GM12801 (cell line): ENCODE data around the gene MAP3K21.

ENCODE experiments used
- TF ChIP-seq, protein P1 (sequence below): IDR thresholded peaks from one replicate; pipeline ENCODE4 v1.5.1; 2011; ENCODE audit warnings: control low read depth; ENCODE audit not compliant: insufficient read length; ENCODE audit errors: extremely low read depth

The MAP3K21 gene

GRCh38 chr1:233368789-233369130, 41.2 kb downstream of the MAP3K21 start:
- TF ChIP-seq, protein P1, sequence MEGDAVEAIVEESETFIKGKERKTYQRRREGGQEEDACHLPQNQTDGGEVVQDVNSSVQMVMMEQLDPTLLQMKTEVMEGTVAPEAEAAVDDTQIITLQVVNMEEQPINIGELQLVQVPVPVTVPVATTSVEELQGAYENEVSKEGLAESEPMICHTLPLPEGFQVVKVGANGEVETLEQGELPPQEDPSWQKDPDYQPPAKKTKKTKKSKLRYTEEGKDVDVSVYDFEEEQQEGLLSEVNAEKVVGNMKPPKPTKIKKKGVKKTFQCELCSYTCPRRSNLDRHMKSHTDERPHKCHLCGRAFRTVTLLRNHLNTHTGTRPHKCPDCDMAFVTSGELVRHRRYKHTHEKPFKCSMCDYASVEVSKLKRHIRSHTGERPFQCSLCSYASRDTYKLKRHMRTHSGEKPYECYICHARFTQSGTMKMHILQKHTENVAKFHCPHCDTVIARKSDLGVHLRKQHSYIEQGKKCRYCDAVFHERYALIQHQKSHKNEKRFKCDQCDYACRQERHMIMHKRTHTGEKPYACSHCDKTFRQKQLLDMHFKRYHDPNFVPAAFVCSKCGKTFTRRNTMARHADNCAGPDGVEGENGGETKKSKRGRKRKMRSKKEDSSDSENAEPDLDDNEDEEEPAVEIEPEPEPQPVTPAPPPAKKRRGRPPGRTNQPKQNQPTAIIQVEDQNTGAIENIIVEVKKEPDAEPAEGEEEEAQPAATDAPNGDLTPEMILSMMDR = no peak

GRCh38 chr1:233372218-233373120, 44.9 kb downstream of the MAP3K21 start:
- TF ChIP-seq, protein P1 = no peak

GRCh38 chr1:233373226-233373625, 45.7 kb downstream of the MAP3K21 start:
- TF ChIP-seq, protein P1 = no peak

DNA sequence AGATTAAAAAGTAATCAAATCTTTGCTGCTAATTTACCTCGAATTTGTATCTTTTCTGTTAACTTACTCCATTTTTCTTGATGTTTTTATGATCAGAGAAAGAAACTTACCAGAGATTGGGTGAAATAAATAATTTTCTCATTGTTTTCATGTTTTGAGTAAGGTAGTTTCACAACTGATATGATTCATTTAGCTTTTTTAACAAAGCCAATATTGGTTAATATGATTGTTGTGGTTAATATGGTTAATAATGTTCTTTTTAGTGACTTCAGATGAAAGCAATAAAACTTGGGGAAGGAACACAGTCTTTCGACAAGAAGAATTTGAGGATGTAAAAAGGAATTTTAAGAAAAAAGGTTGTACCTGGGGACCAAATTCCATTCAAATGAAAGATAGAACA, 48.1 kb downstream of the MAP3K21 start:
- TF ChIP-seq, protein P1 = no peak

DNA sequence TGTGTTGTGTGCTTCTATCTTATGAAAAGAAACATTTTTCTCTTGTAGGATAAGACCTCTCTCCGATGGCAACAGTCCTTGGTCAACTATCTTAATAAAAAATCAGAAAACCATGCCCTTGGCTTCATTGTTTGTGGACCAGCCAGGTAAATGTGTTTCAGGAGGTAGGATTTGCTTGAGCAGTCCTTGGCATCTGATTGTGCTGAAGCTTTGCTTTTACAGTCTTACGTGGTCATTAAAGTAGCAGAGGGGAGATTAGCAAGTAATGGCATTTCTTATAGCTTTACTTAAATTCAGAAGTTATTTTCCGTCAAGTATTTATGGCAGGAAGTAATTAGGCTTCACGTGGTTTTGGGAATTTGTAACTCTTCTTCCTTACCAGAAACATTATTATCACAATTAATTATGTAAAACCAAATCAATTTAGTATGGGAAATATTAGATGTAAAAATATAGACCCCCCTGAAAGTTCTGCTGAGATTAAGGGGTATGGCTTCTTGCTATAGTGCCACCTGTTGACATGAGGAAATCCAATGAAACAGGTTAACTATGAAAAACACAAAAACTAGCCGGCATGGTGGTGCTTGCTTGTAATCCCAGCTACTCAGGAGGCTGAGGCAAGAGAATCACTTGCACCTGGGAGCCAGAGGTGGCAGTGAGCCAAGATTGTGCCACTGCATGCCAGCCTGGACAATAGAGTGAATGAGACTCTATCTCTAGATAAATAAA, 49.0 kb downstream of the MAP3K21 start:
- TF ChIP-seq, protein P1 = no peak

GRCh38 chr1:233379869-233380438, 52.4 kb downstream of the MAP3K21 start:
- TF ChIP-seq, protein P1 = no peak

- TF ChIP-seq, protein P1 = no peak
These were observed 54.3 kb downstream of the MAP3K21 start for GRCh38 chr1:233381806-233382205.
